Measurements from ENCODE around the gene MIOS. TPM values are rescaled to one million over a fixed set of nuclear protein-coding genes. Genes with fewer than 3 reads are reported as not detected.

Gene MIOS
- total and polyA plus RNA-seq, 2 of the 8 experiments (the other 6 are each of a cell fraction or from before 2014, with no cell fraction given) = 15.5 to 50.7 TPM

GRCh38 chr7:7617550-7617949 lies 50.9 kb downstream of the MIOS start:
- no peaks in the 10 kb centered on the region for H3K9me3 ChIP-seq (ENCODE audit: insufficient read depth in 2 of 2, low read depth in 1 of 2, low read length in 1 of 2)
- WGBS, 2 experiments (ENCODE audit: extremely low coverage in 1 of 2, insufficient coverage in 1 of 2, insufficient read length in 1 of 2, insufficient replicate concordance in 2 of 2, low coverage in 1 of 2, low lambda C conversion rate in 2 of 2, missing lambda C conversion rate in 1 of 2) = 91% methylated on average over 3 of the region's 3 CpGs; no CpG with 5 or more reads in 1 of the 2 experiments
- no peaks in the 10 kb centered on the region for H3K79me2 ChIP-seq (ENCODE audit: control insufficient read depth in 1 of 2, insufficient read depth in 2 of 2, low read length in 2 of 2)
- H3K27me3 ChIP-seq (replicated peaks in 1 of 4; ENCODE audit: control insufficient read depth in 3 of 4, extremely low read depth in 1 of 4, insufficient read depth in 3 of 4, low read length in 3 of 4) = no peaks in the 10 kb centered on the region
- no peak overlapping the region for H4K8ac ChIP-seq (ENCODE audit: extremely low read depth, insufficient read depth, low read length)
- no peak for FAIRE-seq
- no peak overlapping the region for H3K14ac ChIP-seq (ENCODE audit: insufficient read length)
- H2BK15ac ChIP-seq (ENCODE audit: low read length) = no peak overlapping the region
- ChIA-PET CTCF (ENCODE audit: partially characterized antibody) (no interaction called here), POLR2A (ENCODE audit: partially characterized antibody) (no interaction called here)
- H4K20me1 ChIP-seq (replicated peaks in 1 of 2; ENCODE audit: control insufficient read depth in 1 of 2, insufficient read depth in 2 of 2, low read length in 2 of 2) = no peaks in the 10 kb centered on the region
- no peak overlapping the region for H3K9ac ChIP-seq (replicated peaks in 1 of 4; ENCODE audit: extremely low read depth in 1 of 4, low read depth in 3 of 4, low read length in 3 of 4)
- no peak overlapping the region for H3K4me2 ChIP-seq (ENCODE audit: insufficient read depth in 1 of 2, low read depth in 2 of 2, low read length in 2 of 2)
- H2BK12ac ChIP-seq (ENCODE audit: low read depth, low read length) = no peak overlapping the region
- H3K79me1 ChIP-seq (ENCODE audit: low read depth, low read length) = no peaks in the 10 kb centered on the region
- DNase-seq (ENCODE audit: low read depth in 1 of 2, low spot score in 2 of 2) = no peak
- no peak overlapping the region for H3K4ac ChIP-seq (replicated peaks; ENCODE audit: insufficient read length, low read depth, low read length)
- H3K56ac ChIP-seq (replicated peaks; ENCODE audit: insufficient read length, low read depth, low read length) = no peak overlapping the region
- H3K27ac ChIP-seq (ENCODE audit: low read depth, low read length) = no peak overlapping the region
- no peak overlapping the region for H2BK120ac ChIP-seq (replicated peaks; ENCODE audit: low read depth, low read length)
- H2AK5ac ChIP-seq (ENCODE audit: low read depth, low read length) = no peak overlapping the region
- no peaks in the 10 kb centered on the region for H3K23me2 ChIP-seq (ENCODE audit: low read depth, low read length)
- no peak overlapping the region for H4K91ac ChIP-seq (replicated peaks; ENCODE audit: insufficient read length, low read length)
- no peak overlapping the region for H2BK20ac ChIP-seq (ENCODE audit: low read length)
- H4K5ac ChIP-seq (ENCODE audit: insufficient read length, low read depth, low read length) = no peak overlapping the region
- TF ChIP-seq RAD21 (IDR thresholded peaks at IDR 0.05 in 1 of 2, conservative IDR thresholded peaks at IDR 0.05 in 1 of 2; ENCODE audit: low read depth in 2 of 2, low read length in 2 of 2) (no peak), SIX5 (IDR thresholded peaks at IDR 0.05; ENCODE audit: low read depth, low read length) (no peak), MAFK (IDR thresholded peaks at IDR 0.05; ENCODE audit: low read depth, low read length) (no peak), KDM5A (IDR thresholded peaks at IDR 0.05; ENCODE audit: low read length) (no peak), GTF2F1 (IDR thresholded peaks at IDR 0.05; ENCODE audit: borderline replicate concordance, low read depth, low read length) (no peak), SP1 (IDR thresholded peaks at IDR 0.05; ENCODE audit: low read depth, low read length) (no peak), TAF1 (IDR thresholded peaks at IDR 0.05; ENCODE audit: low read depth, low read length) (no peak), ASH2L (IDR thresholded peaks at IDR 0.05; ENCODE audit: low read length) (no peak), POLR2AphosphoS5 (IDR thresholded peaks at IDR 0.05; ENCODE audit: low read depth, low read length) (no peak)
- H2AFZ ChIP-seq (ENCODE audit: low read length) = no peak overlapping the region
- H2BK5ac ChIP-seq (ENCODE audit: low read depth, low read length) = no peak overlapping the region
- H3K4me1 ChIP-seq (replicated peaks in 1 of 4; ENCODE audit: control insufficient read depth in 3 of 4, insufficient read depth in 4 of 4, low read length in 3 of 4) = no peaks in the 10 kb centered on the region
- H3K4me3 ChIP-seq (ENCODE audit: extremely low read depth in 1 of 4, insufficient read depth in 2 of 4, low read depth in 3 of 4, low read length in 4 of 4) = no peak overlapping the region
- no peak overlapping the region for H3K18ac ChIP-seq (ENCODE audit: extremely low read depth, low read length)
- no peak overlapping the region for H3K23ac ChIP-seq (ENCODE audit: insufficient read length)
- no peaks in the 10 kb centered on the region for H3K36me3 ChIP-seq (ENCODE audit: control insufficient read depth in 2 of 4, insufficient read depth in 4 of 4, low read length in 3 of 4)

Data from H1 (cell line).